ENCODE data around the gene ITSN1.

The ITSN1 gene

DNA sequence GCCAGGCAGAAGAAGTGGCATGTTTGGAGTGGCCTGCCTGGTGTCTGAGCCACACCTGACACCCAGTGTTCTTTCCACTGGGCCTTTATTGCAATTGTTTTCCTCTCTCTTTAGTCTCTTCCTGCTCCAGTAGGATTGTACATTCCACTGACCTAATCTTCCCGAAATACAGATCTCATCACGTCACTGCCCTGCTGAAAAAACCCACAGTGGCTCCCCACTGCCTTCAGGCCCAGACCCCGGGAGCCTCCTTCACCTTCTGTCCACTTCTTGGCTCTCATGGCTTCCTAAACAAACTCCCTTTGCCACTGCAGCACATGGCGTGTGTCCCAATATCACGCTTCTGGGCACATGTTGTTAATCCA lies 298.6 kb downstream of the ITSN1 start:
- no peak for DNase-seq

DNA sequence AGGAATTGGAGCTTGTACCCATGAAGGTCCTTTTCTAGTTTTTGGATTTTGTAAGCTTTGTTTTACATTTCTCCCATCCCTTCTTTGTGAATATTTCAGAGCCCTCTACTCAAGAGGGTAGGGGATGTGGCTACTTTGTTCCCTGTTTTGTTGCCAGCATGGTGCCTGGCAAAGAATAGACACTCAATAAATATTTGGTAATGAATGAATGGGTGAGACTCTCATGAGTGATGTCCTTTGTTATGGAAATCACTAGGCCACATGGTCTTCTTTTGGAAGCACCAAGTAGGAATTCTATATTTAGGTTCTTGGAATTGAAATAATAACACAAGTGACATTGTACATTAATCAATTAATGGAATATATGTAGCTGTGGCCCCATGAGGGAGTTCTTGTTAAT lies 300.1 kb downstream of the ITSN1 start:
- no peak for DNase-seq

DNA sequence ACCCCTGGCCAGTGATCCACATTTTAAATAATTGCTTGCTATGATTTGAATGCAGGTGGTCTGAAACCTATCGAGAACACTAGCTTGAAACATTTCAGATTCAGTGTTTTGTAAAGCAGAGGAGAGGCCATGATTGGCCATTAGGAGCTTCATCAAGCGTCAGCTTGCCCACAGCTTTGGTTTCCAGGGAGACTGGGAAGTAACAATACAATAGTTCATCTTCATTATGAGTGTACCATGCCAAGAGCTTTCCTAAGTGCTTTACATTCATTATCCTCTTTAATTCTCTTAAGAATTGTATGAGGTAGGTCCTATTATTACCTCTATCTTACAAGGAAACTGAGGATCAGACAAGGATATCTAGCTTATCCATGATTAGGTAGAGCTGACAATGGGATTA lies 301.0 kb downstream of the ITSN1 start:
- no peak for DNase-seq

DNA sequence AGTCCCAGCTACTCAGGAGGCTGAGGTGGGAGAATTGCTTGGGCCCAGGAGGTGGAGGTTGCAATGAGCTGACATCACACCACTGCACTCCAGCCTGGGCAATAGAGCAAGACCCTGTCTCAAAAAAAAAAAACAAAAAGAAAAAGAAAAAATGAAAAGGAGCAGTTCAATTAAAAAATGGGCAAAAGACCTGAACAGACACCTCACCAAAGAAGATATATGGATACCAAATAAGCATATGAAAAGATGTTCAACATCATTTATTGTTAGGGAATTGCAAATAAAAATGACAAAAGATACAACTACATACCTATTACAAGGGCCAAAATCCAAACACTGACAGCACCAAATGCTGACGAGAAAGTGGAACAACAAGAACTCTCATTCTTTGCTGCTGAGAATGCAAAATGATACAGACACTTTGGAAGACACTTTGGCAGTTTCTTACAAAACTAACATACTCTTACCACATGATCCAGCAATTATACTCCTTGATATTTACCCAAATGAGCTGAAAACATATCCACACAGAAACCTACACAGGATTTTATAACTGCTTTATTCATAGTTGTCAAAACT lies 302.0 kb downstream of the ITSN1 start:
- no peak for DNase-seq

DNA sequence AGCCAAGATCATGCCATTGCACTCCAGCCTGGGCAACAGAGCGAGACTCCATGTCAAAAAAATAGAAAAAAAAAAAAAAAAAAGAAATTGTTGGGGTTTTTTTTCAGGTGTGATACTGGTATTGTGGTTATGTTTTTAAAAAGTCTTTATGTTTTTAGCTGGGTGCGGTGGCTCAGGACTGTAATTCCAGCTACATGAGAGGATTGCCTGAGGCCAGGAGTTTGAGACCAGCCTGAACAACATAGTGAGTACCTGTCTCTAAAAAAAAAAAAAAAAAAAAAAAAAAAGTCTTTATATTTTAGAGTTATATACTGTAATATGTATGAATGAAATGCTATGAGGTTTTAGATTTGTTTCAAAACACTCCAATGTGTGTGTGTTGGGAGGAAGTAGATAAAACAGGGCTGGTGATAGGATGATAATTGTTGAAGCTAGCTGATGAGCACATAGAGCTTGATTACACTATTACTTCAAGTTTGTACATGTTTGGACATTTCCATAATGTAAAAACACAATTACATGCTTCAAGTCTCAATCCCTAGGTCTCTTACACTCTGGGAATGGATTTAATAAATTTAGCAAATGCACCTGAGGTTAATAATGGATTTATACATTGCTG lies 303.5 kb downstream of the ITSN1 start:
- no peak for DNase-seq

DNA sequence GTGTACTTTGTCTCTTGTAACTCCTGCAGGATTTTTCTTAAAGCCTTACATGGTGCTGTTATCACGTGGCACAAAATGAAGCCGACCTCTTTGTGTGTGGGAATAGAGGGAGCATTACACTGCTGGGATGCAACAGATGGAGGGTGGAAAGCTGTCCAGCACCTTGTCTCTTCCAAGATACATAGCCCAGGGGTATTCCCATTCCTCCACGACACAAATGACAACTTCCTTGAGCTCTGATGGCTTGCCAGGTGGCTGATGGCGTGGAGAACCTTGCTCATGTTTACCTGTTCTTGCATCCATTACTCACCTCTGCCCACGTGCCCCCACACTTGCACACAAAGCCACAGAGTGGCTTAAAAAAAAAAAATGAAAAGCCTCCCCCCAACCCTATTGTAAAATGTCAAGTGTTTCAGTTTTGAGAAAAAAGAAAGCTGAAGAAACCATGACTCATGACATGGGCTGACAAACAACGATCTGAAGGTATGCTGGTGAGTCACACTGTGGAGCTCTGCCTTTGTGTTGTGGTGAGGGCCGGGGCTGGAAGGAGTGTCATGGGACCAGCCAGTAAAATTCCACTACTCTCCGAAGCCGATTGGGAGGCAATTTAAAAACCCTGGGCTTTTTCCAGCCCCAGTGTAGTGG lies 305.3 kb downstream of the ITSN1 start:
- DNase-seq = peak; percentile 91

DNA sequence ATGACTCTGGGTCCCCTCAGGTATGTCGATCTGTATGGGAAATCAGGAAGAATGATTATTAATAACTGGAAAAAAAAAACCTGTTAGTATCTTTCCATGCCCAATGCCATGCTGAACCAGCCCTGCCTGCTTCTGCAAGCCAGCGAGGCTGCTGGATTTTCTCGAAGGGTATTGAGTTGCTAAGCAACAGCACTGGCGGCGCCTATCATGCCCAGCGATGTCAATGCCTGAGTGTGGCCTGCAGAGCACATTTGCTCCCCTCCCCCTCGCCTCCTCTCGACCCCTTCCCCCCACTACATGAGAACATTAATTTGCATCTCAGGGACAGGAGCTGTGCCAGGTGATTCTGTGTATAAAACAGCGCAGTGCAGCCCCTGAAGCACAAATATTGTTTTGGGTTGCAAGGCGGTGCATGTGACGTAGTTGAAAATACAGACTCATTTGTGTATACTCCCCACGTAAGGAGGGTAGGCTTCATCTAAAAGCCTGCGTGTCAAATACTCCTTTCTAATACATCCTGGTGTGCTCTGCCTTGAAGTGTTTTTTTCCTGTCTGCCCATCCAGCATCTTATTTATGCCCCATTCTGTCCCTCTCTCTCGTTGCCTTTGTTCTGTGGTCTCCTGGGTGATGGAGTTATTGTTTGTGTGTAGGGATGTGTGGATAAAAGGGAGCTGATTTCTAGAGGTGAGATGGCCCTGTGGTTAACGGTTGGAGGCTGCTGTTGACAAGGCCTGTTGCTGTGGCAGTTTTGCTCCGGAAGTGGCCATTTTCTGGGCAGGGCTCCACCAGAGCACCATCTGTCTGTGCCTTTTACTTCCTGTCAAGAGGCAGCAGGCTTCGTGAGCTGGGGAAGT lies 306.0 kb downstream of the ITSN1 start:
- DNase-seq = peak; percentile 91

DNA sequence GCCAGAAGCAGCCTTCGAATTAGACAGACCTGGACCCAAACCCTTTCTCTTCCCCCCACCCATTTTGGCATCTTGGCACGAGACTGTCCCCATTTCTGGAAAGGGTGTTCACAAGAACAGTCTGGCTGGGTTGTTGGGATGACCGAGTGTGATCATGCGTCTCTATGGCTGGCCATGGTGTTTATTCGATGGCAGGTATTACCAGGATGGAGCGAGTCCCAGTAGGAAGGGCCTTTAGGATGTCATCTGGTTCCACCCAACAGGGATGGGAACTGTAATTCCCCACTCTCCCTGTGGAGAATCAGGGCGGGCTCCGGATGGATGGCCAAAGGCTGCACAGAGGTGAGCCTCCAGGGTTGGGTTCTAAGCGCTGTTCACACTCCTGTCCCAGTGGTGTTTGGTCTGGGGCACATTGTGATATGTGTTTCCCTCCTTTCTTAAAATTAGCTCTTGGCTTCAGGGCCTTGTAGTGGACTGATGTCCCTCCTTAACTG lies 306.7 kb downstream of the ITSN1 start:
- no peak for DNase-seq
